ENCODE measurements around the gene WWTR1.

WWTR1 gene

GRCh38 chr3:149593418-149594160 lies 64.2 kb downstream of the WWTR1 start:
- no peak for DNase-seq (ENCODE audit: low spot score)

- DNase-seq (ENCODE audit: low spot score), result no peak
Measured at GRCh38 chr3:149592758-149593240, 65.0 kb downstream of the WWTR1 start.

- DNase-seq (ENCODE audit: low spot score), result no peak
Measured at GRCh38 chr3:149590691-149591441, 67.0 kb downstream of the WWTR1 start.

- DNase-seq (ENCODE audit: low spot score), result no peak
Measured at GRCh38 chr3:149589332-149589731, 68.5 kb downstream of the WWTR1 start.

- DNase-seq (ENCODE audit: low spot score), result no peak
Measured at GRCh38 chr3:149588909-149589308, 68.9 kb downstream of the WWTR1 start.

GRCh38 chr3:149587383-149587782 lies 70.4 kb downstream of the WWTR1 start:
- DNase-seq (ENCODE audit: low spot score), result no peak

GRCh38 chr3:149586871-149587270 lies 71.0 kb downstream of the WWTR1 start:
- DNase-seq (ENCODE audit: low spot score), result no peak

- no peak for DNase-seq (ENCODE audit: low spot score)
Measured at GRCh38 chr3:149585401-149585726, 72.5 kb downstream of the WWTR1 start.

GRCh38 chr3:149583921-149584635 lies 73.7 kb downstream of the WWTR1 start:
- no peak for DNase-seq (ENCODE audit: low spot score)

GRCh38 chr3:149582395-149582794 lies 75.4 kb downstream of the WWTR1 start:
- no peak for DNase-seq (ENCODE audit: low spot score)

GRCh38 chr3:149581681-149582370 lies 76.0 kb downstream of the WWTR1 start:
- no peak for DNase-seq (ENCODE audit: low spot score)

- no peak for DNase-seq (ENCODE audit: low spot score)
Measured at GRCh38 chr3:149581248-149581647, 76.6 kb downstream of the WWTR1 start.

- no peak for DNase-seq (ENCODE audit: low spot score)
Measured at GRCh38 chr3:149579838-149580542, 77.8 kb downstream of the WWTR1 start.

- DNase-seq (ENCODE audit: low spot score), result no peak
Measured at GRCh38 chr3:149579161-149579560, 78.7 kb downstream of the WWTR1 start.

GRCh38 chr3:149577801-149578200 lies 80.0 kb downstream of the WWTR1 start:
- no peak for DNase-seq (ENCODE audit: low spot score)

- DNase-seq (ENCODE audit: low spot score), result no peak
Measured at GRCh38 chr3:149575961-149576564, 81.8 kb downstream of the WWTR1 start.

- no peak for DNase-seq (ENCODE audit: low spot score)
Measured at GRCh38 chr3:149575213-149575960, 82.4 kb downstream of the WWTR1 start.

GRCh38 chr3:149572796-149573414 lies 84.9 kb downstream of the WWTR1 start:
- no peak for DNase-seq (ENCODE audit: low spot score)

- DNase-seq (ENCODE audit: low spot score), result no peak
Measured at GRCh38 chr3:149571381-149571780, 86.4 kb downstream of the WWTR1 start.

GRCh38 chr3:149570016-149570415 lies 87.8 kb downstream of the WWTR1 start:
- no peak for DNase-seq (ENCODE audit: low spot score)

Data from CD4-positive, alpha-beta T cell treated with Interleukin-15 for 4 hours (primary cell).